ENCODE results near the gene NHS.

DNA sequence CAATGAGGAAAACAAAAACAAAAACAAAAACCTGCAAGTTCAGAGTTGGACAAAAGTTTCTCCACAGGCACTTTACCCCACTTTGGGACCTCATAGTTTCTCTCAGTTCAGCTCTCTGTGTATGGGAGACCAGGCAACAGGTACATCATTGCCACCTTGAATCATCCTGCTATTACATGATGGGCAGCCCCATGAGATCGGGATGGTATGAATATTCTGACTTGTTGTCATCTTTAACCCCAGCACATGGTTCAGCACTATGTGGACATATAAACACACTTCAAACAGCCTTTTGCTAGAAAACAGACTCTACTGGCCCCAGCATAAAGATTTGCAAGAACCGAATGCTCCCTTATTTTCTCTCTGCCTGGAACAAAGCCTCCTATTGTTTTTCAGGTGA, 185.4 kb downstream of the NHS start:
- TF ChIP-seq CTCF (IDR thresholded peaks at IDR 0.05) (no peak), POLR2A (IDR thresholded peaks at IDR 0.05) (no peak)
